Esophagus muscularis mucosa (tissue), 3 donors: ENCODE measurements around the gene ATP5PD.

Experiments
- EP300 ChIP-seq: sonication (generic); formaldehyde crosslinking; IDR thresholded peaks from one replicate; pipeline ENCODE4 v1.6.1; 2017; ENCODE audit warnings: antibody characterized with exemption
- TF ChIP-seq, protein P1 (sequence below), 3 experiments: fragments of 200-600 bp in 2 of 3; fragments of 450-650 bp in 1 of 3; sonication (generic) in 2 of 3; IDR thresholded peaks; one replicate each; pipeline ENCODE4 v1.5.1; 2017 to 2019; ENCODE audit warnings: antibody characterized with exemption in 3 of 3, mild to moderate bottlenecking in 2 of 3, moderate library complexity in 1 of 3

- TF ChIP-seq, protein P1, sequence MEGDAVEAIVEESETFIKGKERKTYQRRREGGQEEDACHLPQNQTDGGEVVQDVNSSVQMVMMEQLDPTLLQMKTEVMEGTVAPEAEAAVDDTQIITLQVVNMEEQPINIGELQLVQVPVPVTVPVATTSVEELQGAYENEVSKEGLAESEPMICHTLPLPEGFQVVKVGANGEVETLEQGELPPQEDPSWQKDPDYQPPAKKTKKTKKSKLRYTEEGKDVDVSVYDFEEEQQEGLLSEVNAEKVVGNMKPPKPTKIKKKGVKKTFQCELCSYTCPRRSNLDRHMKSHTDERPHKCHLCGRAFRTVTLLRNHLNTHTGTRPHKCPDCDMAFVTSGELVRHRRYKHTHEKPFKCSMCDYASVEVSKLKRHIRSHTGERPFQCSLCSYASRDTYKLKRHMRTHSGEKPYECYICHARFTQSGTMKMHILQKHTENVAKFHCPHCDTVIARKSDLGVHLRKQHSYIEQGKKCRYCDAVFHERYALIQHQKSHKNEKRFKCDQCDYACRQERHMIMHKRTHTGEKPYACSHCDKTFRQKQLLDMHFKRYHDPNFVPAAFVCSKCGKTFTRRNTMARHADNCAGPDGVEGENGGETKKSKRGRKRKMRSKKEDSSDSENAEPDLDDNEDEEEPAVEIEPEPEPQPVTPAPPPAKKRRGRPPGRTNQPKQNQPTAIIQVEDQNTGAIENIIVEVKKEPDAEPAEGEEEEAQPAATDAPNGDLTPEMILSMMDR (IDR thresholded peaks at IDR 0.05) = no peak
- no peak for TF ChIP-seq EP300
Measured at GRCh38 chr17:75094871-75095399, 48.2 kb upstream of the ATP5PD start.
